Fibroblast of lung (primary cell): ENCODE measurements around the gene PLA2G4B. TPM values are rescaled to one million over a fixed set of nuclear protein-coding genes. Genes with fewer than 3 reads are reported as not detected.

Source experiments
- DNase-seq, 2 donors: peaks; one replicate each; pipeline versions ENCODE4 v3.0.0 to v3.0.0-alpha.2; 2010; ENCODE audit warnings: low read depth in 2 of 2
- H2AFZ ChIP-seq: 2 replicates; pipeline ENCODE4 v1.5.1; 2012; ENCODE audit warnings: low read length, control low read depth, inconsistent platforms
- H3K27ac ChIP-seq: 2 replicates; pipeline ENCODE4 v1.5.1; 2011; ENCODE audit warnings: low read length, control low read depth; ENCODE audit not compliant: insufficient read depth
- H3K27me3 ChIP-seq: 2 replicates; pipeline ENCODE4 v1.5.1; 2011; ENCODE audit warnings: mild to moderate bottlenecking, low read length; ENCODE audit not compliant: control insufficient read depth, insufficient read depth
- H3K36me3 ChIP-seq: 2 replicates; pipeline ENCODE4 v1.5.1; 2011; ENCODE audit warnings: low read length; ENCODE audit not compliant: control insufficient read depth, insufficient read depth
- H3K4me1 ChIP-seq: 2 replicates; pipeline ENCODE4 v1.5.1; 2011; ENCODE audit warnings: low read length; ENCODE audit not compliant: control insufficient read depth, insufficient read depth; ENCODE audit errors: extremely low read depth
- H3K4me2 ChIP-seq: 2 replicates; pipeline ENCODE4 v1.5.1; 2011; ENCODE audit warnings: low read length, control low read depth; ENCODE audit not compliant: insufficient read depth; ENCODE audit errors: extremely low read depth
- H3K4me3 ChIP-seq, 4 experiments: fragments of 200-600 bp in 1 of 4; sonication (generic) in 1 of 4; replicated peaks in 1 of 4; 2 replicates each; pipeline ENCODE4 v1.5.1; 2011 to 2016; ENCODE audit warnings: low read length in 4 of 4, low read depth in 3 of 4, mild to moderate bottlenecking in 3 of 4, control low read depth in 2 of 4, inconsistent platforms in 1 of 4, mixed read lengths in 1 of 4; ENCODE audit not compliant: insufficient read depth in 1 of 4; ENCODE audit errors: control extremely low read depth in 1 of 4
- H3K79me2 ChIP-seq: 2 replicates; pipeline ENCODE4 v1.5.1; 2012; ENCODE audit warnings: mild to moderate bottlenecking, low read length, inconsistent platforms; ENCODE audit not compliant: control insufficient read depth, insufficient read depth
- H3K9ac ChIP-seq: 2 replicates; pipeline ENCODE4 v1.5.1; 2011; ENCODE audit warnings: mild to moderate bottlenecking, low read length, control low read depth; ENCODE audit not compliant: insufficient read depth
- H3K9me3 ChIP-seq: 2 replicates; pipeline ENCODE4 v1.5.1; 2012; ENCODE audit warnings: low read depth, low read length; ENCODE audit not compliant: control insufficient read depth, insufficient read depth
- H4K20me1 ChIP-seq: 2 replicates; pipeline ENCODE4 v1.5.1; 2011; ENCODE audit warnings: low read length; ENCODE audit not compliant: control insufficient read depth, insufficient read depth; ENCODE audit errors: extremely low read depth
- CTCF ChIP-seq, 2 donors: IDR thresholded peaks in 1 of 2; conservative IDR thresholded peaks in 1 of 2; 1 replicate in 1 of 2; 2 replicates in 1 of 2; pipeline ENCODE4 v1.5.1; 2011 to 2012; ENCODE audit warnings: low read length in 2 of 2, control low read depth in 1 of 2, inconsistent platforms in 1 of 2, low read depth in 1 of 2, mild to moderate bottlenecking in 1 of 2
- EZH2 ChIP-seq: IDR thresholded peaks from 2 replicates; pipeline ENCODE4 v1.5.1; 2012; ENCODE audit warnings: low read length, control low read depth, mild to moderate bottlenecking; ENCODE audit errors: missing control alignments
- polyA plus RNA-seq, 2 donors: library from polyadenylated mRNA; depleted of rRNA in 1 of 2; stranded (reverse) in 1 of 2; unstranded in 1 of 2; fragments of >200 nt; gene quantifications; 2 replicates each; pipeline ENCODE4 v1.2.1, GENCODE V29; 2011 to 2012; ENCODE audit warnings: missing spikeins in 1 of 2
- total RNA-seq: library from RNA; depleted of rRNA; stranded (reverse); fragments of >200 nt; gene quantifications from 2 replicates; pipeline ENCODE4 v1.2.1, GENCODE V29; 2014

PLA2G4B gene
- total and polyA plus RNA-seq, 2 donors (not counting 1 experiment from before 2014, with no cell fraction given): 0.99 to 1.2 TPM

GRCh38 chr15:41857316-41857715, 18.7 kb downstream of the PLA2G4B start:
- Histone ChIP-seq H3K79me2 (no peaks in the 10 kb centered on the region), H3K27ac (no peak overlapping the region), H3K4me2 (no peak overlapping the region), H3K9me3 (no peaks in the 10 kb centered on the region), H3K9ac (no peak overlapping the region), H3K4me3 (no peak overlapping the region), H3K36me3 (no peaks in the 10 kb centered on the region), H3K27me3 (no peaks in the 10 kb centered on the region), H4K20me1 (no peaks in the 10 kb centered on the region), H3K4me1 (no peaks in the 10 kb centered on the region), H2AFZ (no peak overlapping the region)
- no peak for DNase-seq
- TF ChIP-seq EZH2: no peak
- TF ChIP-seq CTCF (conservative IDR thresholded peaks at IDR 0.05 in 1 of 2, IDR thresholded peaks at IDR 0.05 in 1 of 2; ENCODE audit: low read depth in 1 of 2, low read length in 2 of 2): no peak

- no peak overlapping the region for H3K4me3 ChIP-seq
- no peak overlapping the region for H3K9ac ChIP-seq
- no peaks in the 10 kb centered on the region for H3K27me3 ChIP-seq
- H4K20me1 ChIP-seq: no peaks in the 10 kb centered on the region
- no peaks in the 10 kb centered on the region for H3K4me1 ChIP-seq
- TF ChIP-seq CTCF (conservative IDR thresholded peaks at IDR 0.05 in 1 of 2, IDR thresholded peaks at IDR 0.05 in 1 of 2; ENCODE audit: low read depth in 1 of 2, low read length in 2 of 2): no peak
- no peak for TF ChIP-seq EZH2
- H3K79me2 ChIP-seq: no peaks in the 10 kb centered on the region
- H3K4me2 ChIP-seq: no peak overlapping the region
- H3K9me3 ChIP-seq: no peaks in the 10 kb centered on the region
- H3K36me3 ChIP-seq: no peaks in the 10 kb centered on the region
- no peak overlapping the region for H2AFZ ChIP-seq
- no peak overlapping the region for H3K27ac ChIP-seq
- DNase-seq: no peak
These were observed 20.1 kb downstream of the PLA2G4B start for GRCh38 chr15:41858756-41859155.

- DNase-seq: no peak
These were observed 21.6 kb downstream of the PLA2G4B start for GRCh38 chr15:41860049-41860828.

More at GRCh38 chr15:41860049-41860828, 21.6 kb downstream of the PLA2G4B start:
- Histone ChIP-seq H3K27ac (no peak overlapping the region), H3K9me3 (no peaks in the 10 kb centered on the region), H3K36me3 (no peaks in the 10 kb centered on the region), H3K79me2 (no peaks in the 10 kb centered on the region), H3K4me3 (no peak overlapping the region), H3K4me1 (no peaks in the 10 kb centered on the region), H3K4me2 (no peak overlapping the region), H3K27me3 (no peaks in the 10 kb centered on the region), H3K9ac (no peak overlapping the region), H4K20me1 (no peaks in the 10 kb centered on the region), H2AFZ (no peak overlapping the region)
- TF ChIP-seq CTCF (conservative IDR thresholded peaks at IDR 0.05 in 1 of 2, IDR thresholded peaks at IDR 0.05 in 1 of 2; ENCODE audit: low read depth in 1 of 2, low read length in 2 of 2): no peak
